H1 (cell line): ENCODE data around the gene GRIK1. TPM values are rescaled to one million over a fixed set of nuclear protein-coding genes. Genes with fewer than 3 reads are reported as not detected.

ENCODE experiments used
- CTCF ChIA-PET: fragments of 300-600 bp; sonication (Branson Sonifier 250); formaldehyde crosslinking; loops from one replicate; lab custom pipeline; 2021; ENCODE audit not compliant: partially characterized antibody; lab: Charles Lee
- POLR2A ChIA-PET: fragments of 300-600 bp; sonication (Branson Sonifier 250); formaldehyde crosslinking; loops from one replicate; lab custom pipeline; 2021; ENCODE audit warnings: inconsistent platforms; ENCODE audit not compliant: partially characterized antibody; lab: Charles Lee
- DNase-seq, 2 experiments: peaks; one replicate each; pipeline versions ENCODE4 v3.0.0 to v3.0.0-alpha.2; 2010 to 2022; ENCODE audit warnings: low spot score in 2 of 2, low read depth in 1 of 2, mixed read lengths in 1 of 2
- FAIRE-seq: peaks from 2 replicates; lab custom pipeline; 2011; peaks lifted over from hg19 to GRCh38; lab: Jason Lieb, UNC
- H2AFZ ChIP-seq: 2 replicates; pipeline ENCODE4 v1.8.1; 2012; ENCODE audit warnings: low read length, inconsistent platforms
- H2AK5ac ChIP-seq: 2 replicates; pipeline ENCODE4 v1.6.1; 2013; ENCODE audit warnings: low read depth, low read length
- H2BK120ac ChIP-seq: replicated peaks from 2 replicates; pipeline ENCODE3; 2013; ENCODE audit warnings: low read depth, low read length, inconsistent platforms
- H2BK12ac ChIP-seq: 2 replicates; pipeline ENCODE4 v1.6.1; 2013; ENCODE audit warnings: low read depth, low read length
- H2BK15ac ChIP-seq: 2 replicates; pipeline ENCODE4 v1.6.1; 2013; ENCODE audit warnings: low read length
- H2BK20ac ChIP-seq: 2 replicates; pipeline ENCODE4 v1.6.1; 2013; ENCODE audit warnings: low read length
- H2BK5ac ChIP-seq: 2 replicates; pipeline ENCODE4 v1.6.1; 2013; ENCODE audit warnings: low read depth, low read length
- H3K14ac ChIP-seq: 2 replicates; pipeline ENCODE4 v1.6.1; 2013; ENCODE audit warnings: inconsistent platforms; ENCODE audit not compliant: insufficient read length
- H3K18ac ChIP-seq: 2 replicates; pipeline ENCODE4 v1.6.1; 2013; ENCODE audit warnings: low read length; ENCODE audit errors: extremely low read depth
- H3K23ac ChIP-seq: 2 replicates; pipeline ENCODE4 v1.6.1; 2013; ENCODE audit warnings: inconsistent platforms; ENCODE audit not compliant: insufficient read length
- H3K23me2 ChIP-seq: 2 replicates; pipeline ENCODE4 v1.6.1; 2013; ENCODE audit warnings: low read depth, low read length
- H3K27ac ChIP-seq: 2 replicates; pipeline ENCODE4 v1.6.1; 2011; ENCODE audit warnings: low read depth, low read length, inconsistent platforms
- H3K27me3 ChIP-seq, 4 experiments: replicated peaks in 1 of 4; 1 replicate in 1 of 4; 2 replicates in 3 of 4; pipeline versions ENCODE4 v1.6.1 to v1.8.1; 2011 to 2013; ENCODE audit warnings: low read length in 3 of 4, mild to moderate bottlenecking in 3 of 4, inconsistent platforms in 2 of 4, mixed read lengths in 2 of 4, moderate library complexity in 1 of 4; ENCODE audit not compliant: control insufficient read depth in 3 of 4, insufficient read depth in 3 of 4; ENCODE audit errors: extremely low read depth in 1 of 4
- H3K36me3 ChIP-seq, 4 experiments: 2 replicates each; pipeline versions ENCODE4 v1.6.1 to v1.8.1; 2011 to 2013; ENCODE audit warnings: mild to moderate bottlenecking in 4 of 4, low read length in 3 of 4, moderate library complexity in 2 of 4, control low read depth in 1 of 4, inconsistent platforms in 1 of 4; ENCODE audit not compliant: insufficient read depth in 4 of 4, control insufficient read depth in 2 of 4
- H3K4ac ChIP-seq: replicated peaks from 2 replicates; pipeline ENCODE3; 2013; ENCODE audit warnings: low read length, low read depth, mixed read lengths, inconsistent platforms; ENCODE audit not compliant: insufficient read length
- H3K4me1 ChIP-seq, 4 experiments: replicated peaks in 1 of 4; 1 replicate in 1 of 4; 2 replicates in 3 of 4; pipeline versions ENCODE4 v1.6.1 to v1.8.1; 2011 to 2013; ENCODE audit warnings: low read length in 3 of 4, inconsistent platforms in 2 of 4, mixed read lengths in 1 of 4; ENCODE audit not compliant: insufficient read depth in 4 of 4, control insufficient read depth in 3 of 4
- H3K4me2 ChIP-seq, 2 experiments: 2 replicates each; pipeline versions ENCODE4 v1.6.1 to v1.8.1; 2011 to 2013; ENCODE audit warnings: low read depth in 2 of 2, low read length in 2 of 2, control low read depth in 1 of 2, inconsistent platforms in 1 of 2, mild to moderate bottlenecking in 1 of 2; ENCODE audit not compliant: insufficient read depth in 1 of 2
- H3K4me3 ChIP-seq, 4 experiments: fragments of 200-600, 300-600 bp in 1 of 4; sonication (generic), shearing (Covaris generic), sonication (Bioruptor Twin) in 1 of 4; 2 replicates each; pipeline versions ENCODE4 v1.5.1 to v1.8.1; 2011 to 2016; ENCODE audit warnings: low read length in 4 of 4, low read depth in 3 of 4, control low read depth in 2 of 4, inconsistent platforms in 2 of 4, mild to moderate bottlenecking in 2 of 4, mixed read lengths in 1 of 4, moderate library complexity in 1 of 4; ENCODE audit not compliant: insufficient read depth in 2 of 4; ENCODE audit errors: extremely low read depth in 1 of 4
- H3K56ac ChIP-seq: replicated peaks from 2 replicates; pipeline ENCODE3; 2013; ENCODE audit warnings: low read depth, mild to moderate bottlenecking, mixed read lengths, low read length, inconsistent platforms; ENCODE audit not compliant: insufficient read length
- H3K79me1 ChIP-seq: 2 replicates; pipeline ENCODE4 v1.6.1; 2013; ENCODE audit warnings: low read depth, low read length, control low read depth
- H3K79me2 ChIP-seq, 2 experiments: 2 replicates each; pipeline versions ENCODE4 v1.6.1 to v1.8.1; 2012 to 2013; ENCODE audit warnings: low read length in 2 of 2, mild to moderate bottlenecking in 2 of 2, inconsistent platforms in 1 of 2; ENCODE audit not compliant: insufficient read depth in 2 of 2, control insufficient read depth in 1 of 2
- H3K9ac ChIP-seq, 4 experiments: replicated peaks in 1 of 4; 1 replicate in 1 of 4; 2 replicates in 3 of 4; pipeline versions ENCODE4 v1.6.1 to v1.8.1; 2011 to 2013; ENCODE audit warnings: low read depth in 3 of 4, low read length in 3 of 4, control low read depth in 2 of 4, mild to moderate bottlenecking in 2 of 4, moderate library complexity in 2 of 4, inconsistent platforms in 1 of 4; ENCODE audit errors: extremely low read depth in 1 of 4
- H3K9me3 ChIP-seq, 2 experiments: 2 replicates each; pipeline versions ENCODE4 v1.6.1 to v1.8.1; 2012 to 2013; ENCODE audit warnings: mild to moderate bottlenecking in 2 of 2, moderate library complexity in 2 of 2, control low read depth in 1 of 2, inconsistent platforms in 1 of 2, low read depth in 1 of 2, low read length in 1 of 2, mixed read lengths in 1 of 2; ENCODE audit not compliant: insufficient read depth in 2 of 2
- H4K20me1 ChIP-seq, 2 experiments: replicated peaks in 1 of 2; 2 replicates each; pipeline versions ENCODE3 to v1.8.1; 2011 to 2013; ENCODE audit warnings: inconsistent platforms in 2 of 2, low read length in 2 of 2, mild to moderate bottlenecking in 1 of 2; ENCODE audit not compliant: insufficient read depth in 2 of 2, control insufficient read depth in 1 of 2
- H4K5ac ChIP-seq: 2 replicates; pipeline ENCODE4 v1.6.1; 2013; ENCODE audit warnings: low read length, low read depth, mixed read lengths, inconsistent platforms; ENCODE audit not compliant: insufficient read length
- H4K8ac ChIP-seq: 2 replicates; pipeline ENCODE4 v1.8.0; 2013; ENCODE audit warnings: mild to moderate bottlenecking, moderate library complexity, low read length, inconsistent platforms; ENCODE audit not compliant: insufficient read depth; ENCODE audit errors: extremely low read depth
- H4K91ac ChIP-seq: replicated peaks from 2 replicates; pipeline ENCODE3; 2013; ENCODE audit warnings: low read length, mixed read lengths, inconsistent platforms; ENCODE audit not compliant: insufficient read length
- CHD2 ChIP-seq: IDR thresholded peaks from 2 replicates; pipeline ENCODE4 v1.6.1; 2012; ENCODE audit warnings: low read length, improper control_type of control experiment
- EZH2 ChIP-seq: fragments of 200-600 bp; sonication (generic); IDR thresholded peaks from 2 replicates; pipeline ENCODE4 v1.7.1; 2012; ENCODE audit warnings: low read depth, mild to moderate bottlenecking, moderate library complexity, low read length, inconsistent platforms; ENCODE audit not compliant: severe bottlenecking
- FOSL1 ChIP-seq: IDR thresholded peaks from 2 replicates; pipeline ENCODE4 v1.6.1; 2011; ENCODE audit warnings: mild to moderate bottlenecking, low read depth, low read length, moderate library complexity; ENCODE audit not compliant: insufficient read depth
- SIN3A ChIP-seq, 2 experiments: IDR thresholded peaks in 1 of 2; conservative IDR thresholded peaks in 1 of 2; 2 replicates each; pipeline ENCODE4 v1.6.1; 2011 to 2012; ENCODE audit warnings: low read length in 2 of 2, improper control_type of control experiment in 1 of 2, low read depth in 1 of 2, mild to moderate bottlenecking in 1 of 2
- polyA plus RNA-seq, 7 experiments: library from polyadenylated mRNA; depleted of rRNA in 3 of 7; stranded (reverse) in 5 of 7; unstranded in 2 of 7; fragments of >200 nt in 5 of 7; fragments of 200-250 nt in 2 of 7; gene quantifications; 1 replicate in 5 of 7; 2 replicates in 1 of 7; 4 replicates in 1 of 7; pipeline versions ENCODE4 v1.2.1 to v1.2.3, GENCODE V29; 2011 to 2013; ENCODE audit warnings: missing spikeins in 2 of 7, mixed read lengths in 2 of 7
- total RNA-seq: library from RNA; stranded (reverse); fragmentation: NEBNext Ultra II Directional; extraction: Animal tissue kit (Norgen Biotek cat#: 25700); gene quantifications from 2 replicates; pipeline ENCODE4 v1.2.1, GENCODE V29; 2021

The GRIK1 gene
- total and polyA plus RNA-seq, 2 of the 8 experiments (the other 6 are each of a cell fraction or from before 2014, with no cell fraction given): 0.11 to 0.32 TPM

- no peak for DNase-seq
- Histone ChIP-seq H2AFZ (no peak overlapping the region), H2BK15ac (no peak overlapping the region), H3K36me3 (no peaks in the 10 kb centered on the region), H3K27ac (no peak overlapping the region), H2AK5ac (no peak overlapping the region), H3K9me3 (no peaks in the 10 kb centered on the region), H3K23me2 (no peaks in the 10 kb centered on the region), H4K20me1 (no peaks in the 10 kb centered on the region), H2BK120ac (no peak overlapping the region), H3K56ac (no peak overlapping the region), H3K9ac (no peak overlapping the region), H3K23ac (no peak overlapping the region), H2BK5ac (no peak overlapping the region), H3K14ac (no peak overlapping the region), H3K4me1 (no peaks in the 10 kb centered on the region), H3K79me2 (no peaks in the 10 kb centered on the region), H2BK12ac (no peak overlapping the region), H3K18ac (no peak overlapping the region), H4K8ac (no peak overlapping the region), H3K27me3 (no peaks in the 10 kb centered on the region), H4K91ac (no peak overlapping the region), H3K4ac (no peak overlapping the region), H3K4me3 (no peak overlapping the region), H2BK20ac (no peak overlapping the region), H3K79me1 (no peaks in the 10 kb centered on the region), H3K4me2 (no peak overlapping the region), H4K5ac (no peak overlapping the region)
- TF ChIP-seq EZH2 (no peak), SIN3A (conservative IDR thresholded peaks at IDR 0.05 in 1 of 2, IDR thresholded peaks at IDR 0.05 in 1 of 2; ENCODE audit: low read depth in 1 of 2, low read length in 2 of 2) (no peak), FOSL1 (no peak), CHD2 (no peak)
- CTCF ChIA-PET: interaction anchor here (1.1 kb wide), 1 partner anchor 19 kb away, joined by 3 read pairs; no protein-coding TSS in a partner anchor
- no peak for FAIRE-seq
- POLR2A ChIA-PET: no interaction called here
Measured at GRCh38 chr21:29654203-29654602, 285.6 kb downstream of the GRIK1 start.
